HL-60 (cell line): ENCODE data around the gene UBE2A.

Experiments used
- DNase-seq, 2 experiments: peaks; one replicate each; pipeline ENCODE4 v3.0.0-alpha.2; 2010 to 2020; ENCODE audit warnings: low read depth in 1 of 2, low spot score in 1 of 2
- H3K27ac ChIP-seq: fragments of 250-450 bp; sonication (Bioruptor Pico); replicated peaks from 2 replicates; pipeline ENCODE4 v1.5.1; 2020; ENCODE audit warnings: mild to moderate bottlenecking, moderate library complexity
- H3K27me3 ChIP-seq: fragments of 250-450 bp; sonication (Bioruptor Pico); 2 replicates; pipeline ENCODE4 v1.5.1; 2021; ENCODE audit warnings: mild to moderate bottlenecking, moderate library complexity; ENCODE audit not compliant: insufficient read depth, poor library complexity, severe bottlenecking
- H3K4me3 ChIP-seq: replicated peaks from 2 replicates; pipeline ENCODE4 v1.5.1; 2011; ENCODE audit warnings: mild to moderate bottlenecking, control low read depth, low read length; ENCODE audit not compliant: insufficient read depth
- GABPA ChIP-seq: IDR thresholded peaks from 2 replicates; pipeline ENCODE4 v1.6.1; 2012; ENCODE audit warnings: low read depth
- POLR2AphosphoS5 ChIP-seq: IDR thresholded peaks from 2 replicates; pipeline ENCODE4 v1.6.1; 2012; ENCODE audit warnings: low read depth
- SPI1 ChIP-seq: IDR thresholded peaks from 2 replicates; pipeline ENCODE4 v1.6.1; 2012; ENCODE audit warnings: low read depth, mild to moderate bottlenecking, borderline replicate concordance
- TF ChIP-seq, protein P1 (sequence below): IDR thresholded peaks from 2 replicates; pipeline ENCODE4 v1.6.1; 2012; ENCODE audit warnings: low read depth; ENCODE audit not compliant: insufficient replicate concordance
- TF ChIP-seq, protein P2 (sequence below): IDR thresholded peaks from one replicate; pipeline ENCODE4 v1.5.1; 2011; ENCODE audit warnings: low read length, control low read depth, inconsistent platforms; ENCODE audit not compliant: insufficient read depth

UBE2A gene

DNA sequence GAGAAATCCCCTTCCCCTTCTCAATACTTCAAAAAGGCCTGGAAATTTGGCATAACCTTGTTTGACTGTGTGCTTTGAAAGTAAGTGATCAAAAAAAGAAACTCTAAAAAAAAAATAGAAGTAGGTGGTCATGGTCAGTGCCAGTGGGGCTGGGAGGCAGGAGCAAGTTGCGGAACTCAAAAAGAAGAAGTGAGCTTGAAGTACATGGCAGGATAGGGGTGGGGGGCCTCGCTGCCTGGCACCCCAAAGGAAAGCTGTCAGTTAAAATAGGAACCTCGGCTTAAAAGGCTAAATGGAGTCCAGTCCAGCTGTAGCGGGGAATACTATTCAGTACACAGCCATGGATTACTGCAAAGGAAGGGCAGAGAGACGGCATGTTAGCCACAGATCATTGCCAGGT is 44.1 kb downstream of the UBE2A start:
- TF ChIP-seq, protein P1, sequence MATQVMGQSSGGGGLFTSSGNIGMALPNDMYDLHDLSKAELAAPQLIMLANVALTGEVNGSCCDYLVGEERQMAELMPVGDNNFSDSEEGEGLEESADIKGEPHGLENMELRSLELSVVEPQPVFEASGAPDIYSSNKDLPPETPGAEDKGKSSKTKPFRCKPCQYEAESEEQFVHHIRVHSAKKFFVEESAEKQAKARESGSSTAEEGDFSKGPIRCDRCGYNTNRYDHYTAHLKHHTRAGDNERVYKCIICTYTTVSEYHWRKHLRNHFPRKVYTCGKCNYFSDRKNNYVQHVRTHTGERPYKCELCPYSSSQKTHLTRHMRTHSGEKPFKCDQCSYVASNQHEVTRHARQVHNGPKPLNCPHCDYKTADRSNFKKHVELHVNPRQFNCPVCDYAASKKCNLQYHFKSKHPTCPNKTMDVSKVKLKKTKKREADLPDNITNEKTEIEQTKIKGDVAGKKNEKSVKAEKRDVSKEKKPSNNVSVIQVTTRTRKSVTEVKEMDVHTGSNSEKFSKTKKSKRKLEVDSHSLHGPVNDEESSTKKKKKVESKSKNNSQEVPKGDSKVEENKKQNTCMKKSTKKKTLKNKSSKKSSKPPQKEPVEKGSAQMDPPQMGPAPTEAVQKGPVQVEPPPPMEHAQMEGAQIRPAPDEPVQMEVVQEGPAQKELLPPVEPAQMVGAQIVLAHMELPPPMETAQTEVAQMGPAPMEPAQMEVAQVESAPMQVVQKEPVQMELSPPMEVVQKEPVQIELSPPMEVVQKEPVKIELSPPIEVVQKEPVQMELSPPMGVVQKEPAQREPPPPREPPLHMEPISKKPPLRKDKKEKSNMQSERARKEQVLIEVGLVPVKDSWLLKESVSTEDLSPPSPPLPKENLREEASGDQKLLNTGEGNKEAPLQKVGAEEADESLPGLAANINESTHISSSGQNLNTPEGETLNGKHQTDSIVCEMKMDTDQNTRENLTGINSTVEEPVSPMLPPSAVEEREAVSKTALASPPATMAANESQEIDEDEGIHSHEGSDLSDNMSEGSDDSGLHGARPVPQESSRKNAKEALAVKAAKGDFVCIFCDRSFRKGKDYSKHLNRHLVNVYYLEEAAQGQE: no peak
- TF ChIP-seq, protein P2, sequence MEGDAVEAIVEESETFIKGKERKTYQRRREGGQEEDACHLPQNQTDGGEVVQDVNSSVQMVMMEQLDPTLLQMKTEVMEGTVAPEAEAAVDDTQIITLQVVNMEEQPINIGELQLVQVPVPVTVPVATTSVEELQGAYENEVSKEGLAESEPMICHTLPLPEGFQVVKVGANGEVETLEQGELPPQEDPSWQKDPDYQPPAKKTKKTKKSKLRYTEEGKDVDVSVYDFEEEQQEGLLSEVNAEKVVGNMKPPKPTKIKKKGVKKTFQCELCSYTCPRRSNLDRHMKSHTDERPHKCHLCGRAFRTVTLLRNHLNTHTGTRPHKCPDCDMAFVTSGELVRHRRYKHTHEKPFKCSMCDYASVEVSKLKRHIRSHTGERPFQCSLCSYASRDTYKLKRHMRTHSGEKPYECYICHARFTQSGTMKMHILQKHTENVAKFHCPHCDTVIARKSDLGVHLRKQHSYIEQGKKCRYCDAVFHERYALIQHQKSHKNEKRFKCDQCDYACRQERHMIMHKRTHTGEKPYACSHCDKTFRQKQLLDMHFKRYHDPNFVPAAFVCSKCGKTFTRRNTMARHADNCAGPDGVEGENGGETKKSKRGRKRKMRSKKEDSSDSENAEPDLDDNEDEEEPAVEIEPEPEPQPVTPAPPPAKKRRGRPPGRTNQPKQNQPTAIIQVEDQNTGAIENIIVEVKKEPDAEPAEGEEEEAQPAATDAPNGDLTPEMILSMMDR: no peak
- TF ChIP-seq SPI1 (peak; percentile 96), GABPA (no peak), POLR2AphosphoS5 (peak; percentile 18; the same call in 1 of the 2 replicates)
- H3K4me3 ChIP-seq: no peak overlapping the region
- DNase-seq: peak in 1 of 2 experiments; percentile 89
- no peaks in the 10 kb centered on the region for H3K27me3 ChIP-seq
- H3K27ac ChIP-seq: peak overlapping the region; percentile 81

DNA sequence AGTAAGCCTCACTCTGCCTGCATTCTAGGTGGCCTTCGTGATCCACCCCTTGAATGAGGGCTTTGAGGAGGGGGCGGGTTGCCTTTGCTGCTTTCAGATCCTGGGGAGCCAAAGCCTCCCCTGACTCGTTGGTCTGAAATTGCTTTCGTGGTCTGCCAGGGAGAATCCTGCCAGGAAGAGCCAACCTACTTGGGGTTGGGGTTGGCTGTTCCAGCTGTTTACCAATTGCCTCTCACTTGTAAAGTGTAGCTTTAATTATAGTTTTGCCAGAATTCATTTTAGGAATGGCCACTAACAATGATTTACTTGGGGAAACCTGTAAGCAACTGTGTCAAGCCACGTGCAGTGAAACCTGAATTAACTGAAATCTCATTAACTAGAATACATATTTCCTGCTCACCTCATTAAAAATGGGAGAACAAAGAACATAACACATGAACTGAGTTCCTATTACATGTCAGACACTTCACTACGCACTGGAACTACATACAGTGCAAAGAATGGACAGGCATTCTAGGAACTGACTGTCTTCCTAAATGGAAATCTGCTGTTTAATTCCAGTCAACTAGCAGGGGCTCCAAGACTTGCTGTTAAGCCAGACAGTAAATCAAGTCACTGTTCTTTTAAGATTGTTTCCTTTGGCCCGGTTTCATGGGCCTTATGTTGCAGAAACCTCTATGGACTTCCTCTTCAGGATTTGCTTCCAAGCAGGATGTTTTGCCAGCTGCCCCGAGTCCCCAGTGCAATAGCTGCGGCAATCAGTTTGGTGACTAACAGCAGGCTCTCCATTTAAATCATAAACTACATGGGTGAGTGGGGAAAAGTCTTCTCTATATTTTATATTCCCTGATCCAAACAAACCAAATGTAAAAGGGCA is 48.2 kb downstream of the UBE2A start:
- TF ChIP-seq GABPA (no peak), POLR2AphosphoS5 (no peak), SPI1 (no peak)
- TF ChIP-seq, protein P1: no peak
- TF ChIP-seq, protein P2: no peak
- H3K27ac ChIP-seq: peak overlapping the region; percentile 10; the same call in 1 of the 2 replicates
- H3K4me3 ChIP-seq: no peak overlapping the region
- no peak for DNase-seq
- H3K27me3 ChIP-seq: no peaks in the 10 kb centered on the region

DNA sequence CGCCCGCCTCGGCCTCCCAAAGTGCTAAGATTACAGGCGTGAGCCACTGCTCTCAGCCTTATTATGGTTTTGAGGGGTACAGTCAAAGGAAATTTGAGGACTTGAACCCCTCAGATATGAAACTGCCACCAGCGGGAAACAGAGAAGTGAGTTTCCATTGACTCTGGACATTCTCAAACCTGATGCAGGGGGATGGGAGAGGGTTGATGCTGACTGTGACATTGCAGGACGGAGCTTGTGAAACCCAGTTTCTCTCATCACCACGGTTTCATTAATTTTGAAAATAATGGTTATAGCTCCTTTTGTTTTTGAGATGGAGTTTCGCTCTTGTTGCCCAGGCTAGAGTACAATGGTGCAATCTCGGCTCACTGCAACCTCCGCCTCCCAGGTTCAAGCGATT is 50.1 kb downstream of the UBE2A start:
- Histone ChIP-seq H3K27me3 (no peaks in the 10 kb centered on the region), H3K27ac (no peak overlapping the region), H3K4me3 (no peak overlapping the region)
- TF ChIP-seq, protein P2: no peak
- no peak for TF ChIP-seq SPI1
- no peak for DNase-seq
